Neural cell (in vitro differentiated cells): ENCODE results near the gene PRKAR1B. TPM values are rescaled to one million over a fixed set of nuclear protein-coding genes. Genes with fewer than 3 reads are reported as not detected.

Source experiments
- H2AFZ ChIP-seq: fragments of 200-600, 300-800 bp; sonication (generic), shearing (Covaris generic); 2 replicates; pipeline ENCODE4 v1.6.0; 2014; ENCODE audit warnings: low read depth, mild to moderate bottlenecking, antibody characterized with exemption, low read length, moderate library complexity
- H3F3A ChIP-seq: fragments of 200-600 bp; shearing (Covaris generic); 2 replicates; pipeline ENCODE4 v1.6.1; 2016; ENCODE audit warnings: mild to moderate bottlenecking, moderate library complexity, mixed read lengths, antibody characterized with exemption, low read length; ENCODE audit not compliant: insufficient read depth, poor library complexity, severe bottlenecking
- H3K27ac ChIP-seq: fragments of 200-600, 300-800 bp; sonication (generic), shearing (Covaris generic); 2 replicates; pipeline ENCODE4 v1.5.1; 2014; ENCODE audit warnings: mild to moderate bottlenecking, low read length, moderate library complexity
- H3K27me3 ChIP-seq: fragments of 300-800, 200-600 bp; sonication (generic), shearing (Covaris generic); 2 replicates; pipeline ENCODE4 v1.6.0; 2014; ENCODE audit warnings: mild to moderate bottlenecking, low read depth, low read length, moderate library complexity; ENCODE audit not compliant: insufficient read depth
- H3K36me3 ChIP-seq: fragments of 300-800, 200-600 bp; sonication (generic), shearing (Covaris generic); 2 replicates; pipeline ENCODE4 v1.5.1; 2014; ENCODE audit warnings: mild to moderate bottlenecking, antibody characterized with exemption, low read length, moderate library complexity; ENCODE audit not compliant: insufficient read depth
- H3K4me2 ChIP-seq: fragments of 300-800, 200-600 bp; sonication (generic), shearing (Covaris generic); 2 replicates; pipeline ENCODE4 v1.6.0; 2014; ENCODE audit warnings: mild to moderate bottlenecking, low read length
- H3K4me3 ChIP-seq: fragments of 300-800, 200-600 bp; sonication (generic), shearing (Covaris generic); 2 replicates; pipeline ENCODE4 v1.5.1; 2014; ENCODE audit warnings: mild to moderate bottlenecking, low read length, moderate library complexity
- H3K79me2 ChIP-seq: fragments of 200-600 bp; shearing (Covaris generic); replicated peaks from 2 replicates; pipeline ENCODE4 v1.6.0; 2014; ENCODE audit warnings: mild to moderate bottlenecking, low read length, moderate library complexity; ENCODE audit not compliant: insufficient read depth
- H3K9ac ChIP-seq: fragments of 300-800, 200-600 bp; sonication (generic), shearing (Covaris generic); 2 replicates; pipeline ENCODE4 v1.6.1; 2016; ENCODE audit warnings: mild to moderate bottlenecking, low read length, mixed read lengths
- H3K9me2 ChIP-seq: fragments of 200-600 bp; shearing (Covaris generic); 2 replicates; pipeline ENCODE4 v1.6.1; 2016; ENCODE audit warnings: mild to moderate bottlenecking, low read length, mixed read lengths; ENCODE audit not compliant: insufficient read depth
- H3K9me3 ChIP-seq: fragments of 200-600, 300-800 bp; sonication (generic), shearing (Covaris generic); 2 replicates; pipeline ENCODE4 v1.6.1; 2016; ENCODE audit warnings: mild to moderate bottlenecking, mixed run types, low read length, moderate library complexity, mixed read lengths
- H4K20me1 ChIP-seq: fragments of 200-600 bp; shearing (Covaris generic); 2 replicates; pipeline ENCODE4 v1.6.1; 2016; ENCODE audit warnings: mild to moderate bottlenecking, mixed run types; ENCODE audit not compliant: insufficient read depth
- CTCF ChIP-seq: fragments of 450-650 bp; IDR thresholded peaks from 2 replicates; pipeline ENCODE4 v1.5.1; 2014; ENCODE audit warnings: antibody characterized with exemption, mild to moderate bottlenecking, moderate library complexity; ENCODE audit not compliant: poor library complexity, severe bottlenecking
- EP300 ChIP-seq: fragments of 450-650 bp; conservative IDR thresholded peaks from 2 replicates; pipeline ENCODE4 v1.6.1; 2014; ENCODE audit warnings: antibody characterized with exemption, mild to moderate bottlenecking, moderate library complexity; ENCODE audit not compliant: poor library complexity, severe bottlenecking
- EZH2 ChIP-seq: fragments of 200-600, 300-800 bp; shearing (Covaris generic), sonication (generic); IDR thresholded peaks from 2 replicates; pipeline ENCODE4 v1.6.1; 2014; ENCODE audit warnings: antibody characterized with exemption, low read length, borderline replicate concordance, mild to moderate bottlenecking; ENCODE audit not compliant: insufficient read depth, poor library complexity, severe bottlenecking
- MXI1 ChIP-seq: fragments of 450-650 bp; conservative IDR thresholded peaks from 2 replicates; pipeline ENCODE4 v1.6.1; 2014; ENCODE audit warnings: antibody characterized with exemption, mild to moderate bottlenecking; ENCODE audit not compliant: poor library complexity, severe bottlenecking
- POLR2AphosphoS5 ChIP-seq: IDR thresholded peaks from 2 replicates; pipeline ENCODE4 v1.6.1; 2012
- RAD21 ChIP-seq: fragments of 450-650 bp; conservative IDR thresholded peaks from 2 replicates; pipeline ENCODE4 v1.6.1; 2014; ENCODE audit warnings: antibody characterized with exemption, mild to moderate bottlenecking, moderate library complexity
- REST ChIP-seq: IDR thresholded peaks from 2 replicates; pipeline ENCODE4 v1.6.1; 2012; ENCODE audit warnings: borderline replicate concordance
- SMC3 ChIP-seq: fragments of 450-650 bp; conservative IDR thresholded peaks from 2 replicates; pipeline ENCODE4 v1.6.1; 2014; ENCODE audit warnings: antibody characterized with exemption, mild to moderate bottlenecking, moderate library complexity; ENCODE audit not compliant: poor library complexity
- TAF1 ChIP-seq: IDR thresholded peaks from 2 replicates; pipeline ENCODE4 v1.6.1; 2012; ENCODE audit warnings: low read depth
- polyA plus RNA-seq: library from polyadenylated mRNA; depleted of rRNA; stranded (reverse); fragments of >200 nt; gene quantifications from 2 replicates; pipeline ENCODE4 v1.2.3, GENCODE V29; 2014

The PRKAR1B gene
- polyA plus RNA-seq, 1 donor from 2014 or later = 38.6 TPM

GRCh38 chr7:760006-760405 lies 32.9 kb upstream of the PRKAR1B start:
- Histone ChIP-seq H3K79me2 (no peaks in the 10 kb centered on the region), H3K9me3 (no peaks in the 10 kb centered on the region), H3K27me3 (no peaks in the 10 kb centered on the region), H3K9me2 (no peaks in the 10 kb centered on the region), H3K4me2 (no peak overlapping the region), H3K36me3 (no peaks in the 10 kb centered on the region), H4K20me1 (no peaks in the 10 kb centered on the region), H3K27ac (no peak overlapping the region), H3K9ac (no peak overlapping the region), H3F3A (no peaks in the 10 kb centered on the region), H2AFZ (no peak overlapping the region), H3K4me3 (no peak overlapping the region)
- no peak for TF ChIP-seq EZH2
- TF ChIP-seq CTCF = no peak
- TF ChIP-seq REST = no peak
- TF ChIP-seq RAD21 = no peak

GRCh38 chr7:759569-759968 lies 32.5 kb upstream of the PRKAR1B start:
- no peaks in the 10 kb centered on the region for H3K27me3 ChIP-seq
- H3K36me3 ChIP-seq = no peaks in the 10 kb centered on the region
- TF ChIP-seq TAF1 = no peak
- TF ChIP-seq REST = no peak
- TF ChIP-seq RAD21 = no peak
- no peak for TF ChIP-seq SMC3
- no peak for TF ChIP-seq EP300
- TF ChIP-seq POLR2AphosphoS5 = no peak
- no peak for TF ChIP-seq MXI1
- H3K27ac ChIP-seq = no peak overlapping the region
- H3K4me2 ChIP-seq = no peak overlapping the region
- no peaks in the 10 kb centered on the region for H3K79me2 ChIP-seq
- H3K4me3 ChIP-seq = no peak overlapping the region
- no peaks in the 10 kb centered on the region for H3F3A ChIP-seq
- no peak overlapping the region for H3K9ac ChIP-seq
- no peaks in the 10 kb centered on the region for H3K9me2 ChIP-seq
- H4K20me1 ChIP-seq = no peaks in the 10 kb centered on the region
- no peaks in the 10 kb centered on the region for H3K9me3 ChIP-seq
- H2AFZ ChIP-seq = no peak overlapping the region
